GM18505 (cell line): ENCODE data around the gene TAB2.
"Not testable (repeated sequence)": the region's sequence is repeated elsewhere in the genome, so short reads cannot be mapped to it uniquely, and the experiment has no call there.

Experiments
- ATAC-seq: cut with Tn5 transposase; IDR thresholded peaks from one replicate; pipeline ENCODE4 v1.9.1; 2021; ENCODE audit not compliant: unreplicated experiment
- POLR2A ChIP-seq: IDR thresholded peaks from 4 replicates; pipeline ENCODE4 v1.6.1; 2011; ENCODE audit warnings: borderline replicate concordance; ENCODE audit not compliant: insufficient read depth, insufficient read length; ENCODE audit errors: extremely low read depth

Gene TAB2

GRCh38 chr6:149319422-149319821, 1.9 kb downstream of the TAB2 start:
- ATAC-seq, result no peak
- no peak for TF ChIP-seq POLR2A

GRCh38 chr6:149320016-149320415, 2.5 kb downstream of the TAB2 start:
- not testable (repeated sequence) for ATAC-seq

GRCh38 chr6:149320796-149321195, 3.3 kb downstream of the TAB2 start:
- no peak for TF ChIP-seq POLR2A
- ATAC-seq, result no peak

- TF ChIP-seq POLR2A, result no peak
- ATAC-seq, result no peak
Observed at GRCh38 chr6:149323353-149323752, 5.8 kb downstream of the TAB2 start.

GRCh38 chr6:149323925-149324324, 6.4 kb downstream of the TAB2 start:
- ATAC-seq, result no peak

GRCh38 chr6:149324428-149324827, 6.9 kb downstream of the TAB2 start:
- TF ChIP-seq POLR2A, result no peak

More at GRCh38 chr6:149323925-149324324, 6.4 kb downstream of the TAB2 start:
- TF ChIP-seq POLR2A, result no peak

GRCh38 chr6:149325648-149326236, 8.2 kb downstream of the TAB2 start:
- no peak for ATAC-seq
- no peak for TF ChIP-seq POLR2A

More at GRCh38 chr6:149324428-149324827, 6.9 kb downstream of the TAB2 start:
- no peak for ATAC-seq

GRCh38 chr6:149327638-149328037, 10.1 kb downstream of the TAB2 start:
- TF ChIP-seq POLR2A, result no peak
- no peak for ATAC-seq

- no peak for TF ChIP-seq POLR2A
- no peak for ATAC-seq
Observed at GRCh38 chr6:149328083-149328482, 10.6 kb downstream of the TAB2 start.

- no peak for ATAC-seq
- TF ChIP-seq POLR2A, result no peak
Observed at GRCh38 chr6:149329529-149329928, 12.0 kb downstream of the TAB2 start.

GRCh38 chr6:149330133-149330532, 12.6 kb downstream of the TAB2 start:
- no peak for ATAC-seq
- TF ChIP-seq POLR2A, result no peak

- ATAC-seq, result no peak
- no peak for TF ChIP-seq POLR2A
Observed at GRCh38 chr6:149331043-149331807, 13.7 kb downstream of the TAB2 start.

GRCh38 chr6:149331871-149332270, 14.4 kb downstream of the TAB2 start:
- no peak for TF ChIP-seq POLR2A
- ATAC-seq, result no peak

- no peak for ATAC-seq
- TF ChIP-seq POLR2A, result no peak
Observed at GRCh38 chr6:149332602-149333265, 15.2 kb downstream of the TAB2 start.
